ENCODE measurements around the gene NGFR.

DNA sequence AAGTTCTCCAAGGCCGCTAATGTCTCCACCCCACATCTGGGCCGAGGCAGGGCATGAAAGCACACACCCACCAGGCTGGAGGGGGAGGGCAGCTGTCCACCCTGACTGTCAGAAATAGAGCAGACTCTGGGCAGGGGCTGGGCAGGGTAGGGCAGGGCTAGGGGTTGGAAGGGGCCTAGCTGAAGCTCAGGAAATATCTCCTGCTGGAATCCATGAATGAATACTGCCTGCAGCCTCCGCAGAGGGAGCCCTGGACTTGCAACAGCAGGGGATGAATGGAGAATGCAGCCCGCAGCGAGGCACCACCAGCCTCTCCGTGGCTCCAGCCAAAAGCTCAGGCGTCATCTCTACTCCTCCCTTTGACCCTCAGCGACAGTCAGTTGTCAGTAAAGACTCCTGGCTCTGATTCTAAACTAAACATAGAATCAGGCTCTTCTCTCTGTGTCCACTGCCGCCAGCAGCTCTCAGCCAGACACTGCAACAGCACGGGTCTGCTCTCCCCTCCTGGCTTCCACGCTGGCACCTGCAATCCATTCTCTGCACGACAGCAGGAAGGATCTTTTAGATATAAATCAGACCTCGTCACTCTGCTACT, 23.9 kb upstream of the NGFR start:
- TF ChIP-seq SIX5 (IDR thresholded peaks at IDR 0.05; ENCODE audit: borderline replicate concordance in 1 of 2, insufficient read depth in 1 of 2, low read depth in 1 of 2, low read length in 2 of 2) (no peak), ZNF318 (IDR thresholded peaks at IDR 0.05; ENCODE audit: borderline replicate concordance in 1 of 2, low read depth in 1 of 2) (no peak), ZBTB33 (CRISPR knock-in tag; IDR thresholded peaks at IDR 0.05) (no peak), ZNF124 (CRISPR knock-in tag; IDR thresholded peaks at IDR 0.05) (no peak), CBFB (CRISPR knock-in tag; IDR thresholded peaks at IDR 0.05) (no peak), FOXM1 (IDR thresholded peaks at IDR 0.05; ENCODE audit: low read depth) (no peak), FOXM1 (CRISPR knock-in tag; IDR thresholded peaks at IDR 0.05; ENCODE audit: low read depth) (no peak), SP1 (CRISPR knock-in tag; IDR thresholded peaks at IDR 0.05) (no peak), TEAD1 (CRISPR knock-in tag; IDR thresholded peaks at IDR 0.05) (no peak)
- TF ChIP-seq, protein P1, sequence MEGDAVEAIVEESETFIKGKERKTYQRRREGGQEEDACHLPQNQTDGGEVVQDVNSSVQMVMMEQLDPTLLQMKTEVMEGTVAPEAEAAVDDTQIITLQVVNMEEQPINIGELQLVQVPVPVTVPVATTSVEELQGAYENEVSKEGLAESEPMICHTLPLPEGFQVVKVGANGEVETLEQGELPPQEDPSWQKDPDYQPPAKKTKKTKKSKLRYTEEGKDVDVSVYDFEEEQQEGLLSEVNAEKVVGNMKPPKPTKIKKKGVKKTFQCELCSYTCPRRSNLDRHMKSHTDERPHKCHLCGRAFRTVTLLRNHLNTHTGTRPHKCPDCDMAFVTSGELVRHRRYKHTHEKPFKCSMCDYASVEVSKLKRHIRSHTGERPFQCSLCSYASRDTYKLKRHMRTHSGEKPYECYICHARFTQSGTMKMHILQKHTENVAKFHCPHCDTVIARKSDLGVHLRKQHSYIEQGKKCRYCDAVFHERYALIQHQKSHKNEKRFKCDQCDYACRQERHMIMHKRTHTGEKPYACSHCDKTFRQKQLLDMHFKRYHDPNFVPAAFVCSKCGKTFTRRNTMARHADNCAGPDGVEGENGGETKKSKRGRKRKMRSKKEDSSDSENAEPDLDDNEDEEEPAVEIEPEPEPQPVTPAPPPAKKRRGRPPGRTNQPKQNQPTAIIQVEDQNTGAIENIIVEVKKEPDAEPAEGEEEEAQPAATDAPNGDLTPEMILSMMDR (IDR thresholded peaks at IDR 0.05 in 2 of 3, conservative IDR thresholded peaks at IDR 0.05 in 1 of 3; ENCODE audit: insufficient read depth in 2 of 3, low read depth in 1 of 3, low read length in 3 of 3) = no peak
- TF ChIP-seq, protein P2, sequence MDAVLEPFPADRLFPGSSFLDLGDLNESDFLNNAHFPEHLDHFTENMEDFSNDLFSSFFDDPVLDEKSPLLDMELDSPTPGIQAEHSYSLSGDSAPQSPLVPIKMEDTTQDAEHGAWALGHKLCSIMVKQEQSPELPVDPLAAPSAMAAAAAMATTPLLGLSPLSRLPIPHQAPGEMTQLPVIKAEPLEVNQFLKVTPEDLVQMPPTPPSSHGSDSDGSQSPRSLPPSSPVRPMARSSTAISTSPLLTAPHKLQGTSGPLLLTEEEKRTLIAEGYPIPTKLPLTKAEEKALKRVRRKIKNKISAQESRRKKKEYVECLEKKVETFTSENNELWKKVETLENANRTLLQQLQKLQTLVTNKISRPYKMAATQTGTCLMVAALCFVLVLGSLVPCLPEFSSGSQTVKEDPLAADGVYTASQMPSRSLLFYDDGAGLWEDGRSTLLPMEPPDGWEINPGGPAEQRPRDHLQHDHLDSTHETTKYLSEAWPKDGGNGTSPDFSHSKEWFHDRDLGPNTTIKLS (IDR thresholded peaks at IDR 0.05; ENCODE audit: borderline replicate concordance, low read depth) = no peak
